ENCODE measurements around the gene DLGAP5. TPM values are rescaled to one million over a fixed set of nuclear protein-coding genes. Genes with fewer than 3 reads are reported as not detected.
A peak's percentile ranks its signal among the peaks of the same experiment; 100 is the strongest.

The DLGAP5 gene
- total RNA-seq, 1 experiment from 2014 or later, result 72.8 TPM

DNA sequence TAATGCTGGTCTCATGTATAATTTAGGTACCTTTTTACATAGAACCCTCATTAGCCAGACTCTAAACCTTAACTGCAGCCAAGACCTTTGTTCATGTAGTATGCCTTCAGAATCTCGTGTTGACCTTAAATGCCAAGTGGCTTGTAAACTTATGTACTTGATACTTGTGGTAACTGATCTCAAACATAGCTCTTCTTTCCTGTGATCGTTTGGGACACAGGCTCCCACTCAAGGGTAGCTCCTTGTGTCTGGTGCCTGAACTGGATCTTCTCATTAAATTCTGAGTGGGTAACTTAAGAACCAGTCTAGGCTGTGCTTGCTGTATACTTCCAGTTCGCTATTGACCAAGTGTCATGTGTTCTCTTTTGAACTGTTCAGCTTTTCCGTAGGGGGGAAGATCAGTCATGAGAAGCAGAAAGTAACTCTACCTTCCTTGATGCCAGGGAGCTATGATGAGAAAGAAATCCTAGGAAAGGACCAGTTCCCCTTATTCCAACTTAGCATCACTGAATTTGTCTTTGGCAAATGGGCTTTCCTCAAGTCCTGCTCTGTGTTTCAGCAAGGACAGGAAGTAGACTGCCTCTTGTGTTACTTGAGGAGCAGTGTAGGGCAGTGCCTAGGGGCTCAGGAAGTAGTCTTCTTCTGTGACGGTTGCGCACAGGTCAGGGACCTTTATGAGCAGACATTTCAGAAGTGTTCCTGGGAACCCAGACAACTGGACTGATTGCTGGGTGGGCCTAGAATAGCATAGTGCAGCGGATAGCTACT is 59.8 kb downstream of the DLGAP5 start:
- ChIA-PET RAD21 (ENCODE audit: low non-redundant PET in 1 of 2, low total read pairs in 2 of 2, uncharacterized antibody in 2 of 2, unreplicated experiment in 2 of 2) (interaction anchor here in 1 of 2 experiments (1.1 kb wide), 1 partner anchor 42 kb away, joined by 3 read pairs; no protein-coding TSS in a partner anchor), CTCF (interaction anchor here (1.4 kb wide), 1 partner anchor 29 kb away, joined by 3 read pairs; no protein-coding TSS in a partner anchor), POLR2A (interaction anchor here (1.4 to 1.8 kb wide), 2 partner anchors 24 to 29 kb away, joined by 6 to 7 read pairs; no protein-coding TSS in a partner anchor)
- no peaks in the 10 kb centered on the region for H3K27me3 ChIP-seq (ENCODE audit: insufficient read depth, low read length)
- intact Hi-C loops (cut with micrococcal nuclease), result no loop called here
- no peaks in the 10 kb centered on the region for H3K36me3 ChIP-seq (ENCODE audit: control insufficient read depth in 1 of 2, insufficient read depth in 2 of 2, low read length in 2 of 2)
- H3K9ac ChIP-seq (ENCODE audit: low read length), result no peak overlapping the region
- H4K20me1 ChIP-seq (ENCODE audit: insufficient read depth), result no peaks in the 10 kb centered on the region
- ATAC-seq, result no peak
- H3K4me1 ChIP-seq (ENCODE audit: control insufficient read depth in 1 of 2, insufficient read depth in 2 of 2, low read length in 2 of 2), result peaks cover 30 to 51% of the 10 kb centered on the region in 2 experiments
- H3K27ac ChIP-seq (ENCODE audit: low read depth, low read length), result no peak overlapping the region
- TF ChIP-seq, protein P1, sequence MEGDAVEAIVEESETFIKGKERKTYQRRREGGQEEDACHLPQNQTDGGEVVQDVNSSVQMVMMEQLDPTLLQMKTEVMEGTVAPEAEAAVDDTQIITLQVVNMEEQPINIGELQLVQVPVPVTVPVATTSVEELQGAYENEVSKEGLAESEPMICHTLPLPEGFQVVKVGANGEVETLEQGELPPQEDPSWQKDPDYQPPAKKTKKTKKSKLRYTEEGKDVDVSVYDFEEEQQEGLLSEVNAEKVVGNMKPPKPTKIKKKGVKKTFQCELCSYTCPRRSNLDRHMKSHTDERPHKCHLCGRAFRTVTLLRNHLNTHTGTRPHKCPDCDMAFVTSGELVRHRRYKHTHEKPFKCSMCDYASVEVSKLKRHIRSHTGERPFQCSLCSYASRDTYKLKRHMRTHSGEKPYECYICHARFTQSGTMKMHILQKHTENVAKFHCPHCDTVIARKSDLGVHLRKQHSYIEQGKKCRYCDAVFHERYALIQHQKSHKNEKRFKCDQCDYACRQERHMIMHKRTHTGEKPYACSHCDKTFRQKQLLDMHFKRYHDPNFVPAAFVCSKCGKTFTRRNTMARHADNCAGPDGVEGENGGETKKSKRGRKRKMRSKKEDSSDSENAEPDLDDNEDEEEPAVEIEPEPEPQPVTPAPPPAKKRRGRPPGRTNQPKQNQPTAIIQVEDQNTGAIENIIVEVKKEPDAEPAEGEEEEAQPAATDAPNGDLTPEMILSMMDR (IDR thresholded peaks at IDR 0.05 in 2 of 3, conservative IDR thresholded peaks at IDR 0.05 in 1 of 3; ENCODE audit: borderline replicate concordance in 1 of 3, insufficient read depth in 1 of 3, low read depth in 2 of 3, low read length in 2 of 3), result 0 out of 6 replicates have a peak, but pooled peaks of 1 of the 3 experiments have one; percentile 6
- no peak for TF ChIP-seq EZH2 (IDR thresholded peaks at IDR 0.05)
- H2AFZ ChIP-seq (ENCODE audit: low read depth, low read length, poor library complexity, severe bottlenecking), result no peak overlapping the region
- BruUV-seq (replicated peaks), result no TSS peak
- DNase-seq (ENCODE audit: low read depth, low spot score), result no peak
- H3K79me2 ChIP-seq (ENCODE audit: insufficient read depth, low read length), result peaks cover 63% of the 10 kb centered on the region
- no peak overlapping the region for H3K4me3 ChIP-seq (replicated peaks in 1 of 2; ENCODE audit: low read depth in 1 of 2, low read length in 2 of 2)
- H3K9me3 ChIP-seq (ENCODE audit: control insufficient read depth in 1 of 2, insufficient read depth in 1 of 2, low read depth in 1 of 2, low read length in 2 of 2), result no peaks in the 10 kb centered on the region
- 0 out of 2 replicates have a peak overlapping the region, but pooled peaks have one; percentile 2 for H3K4me2 ChIP-seq (ENCODE audit: low read length)
- no peaks in the 10 kb centered on the region for H3K9me2 ChIP-seq (ENCODE audit: insufficient read depth)

DNA sequence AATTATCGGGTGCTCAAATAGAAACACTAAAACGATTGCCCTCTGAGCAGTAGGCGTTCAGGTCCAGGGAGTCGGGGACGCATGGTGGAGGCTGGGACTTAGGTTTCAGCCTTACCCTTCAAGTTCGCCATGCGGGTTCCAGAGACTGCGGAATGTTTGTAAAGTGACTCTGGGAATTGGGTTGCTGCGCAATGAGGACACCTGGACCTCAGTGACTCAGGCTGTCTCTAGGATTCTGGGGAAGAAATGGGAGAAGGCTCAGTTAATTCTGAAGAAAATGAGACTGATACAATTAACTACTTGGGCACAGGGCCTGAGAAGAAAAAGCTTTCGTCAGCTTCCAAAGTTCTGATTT is 61.2 kb downstream of the DLGAP5 start:
- Histone ChIP-seq H4K20me1 (ENCODE audit: insufficient read depth) (no peaks in the 10 kb centered on the region), H3K4me3 (replicated peaks in 1 of 2; ENCODE audit: low read depth in 1 of 2, low read length in 2 of 2) (peak overlapping the region; percentile 74 to 80), H3K9me2 (ENCODE audit: insufficient read depth) (no peaks in the 10 kb centered on the region), H3K36me3 (ENCODE audit: control insufficient read depth in 1 of 2, insufficient read depth in 2 of 2, low read length in 2 of 2) (no peaks in the 10 kb centered on the region), H3K9ac (ENCODE audit: low read length) (peak overlapping the region; percentile 77), H2AFZ (ENCODE audit: low read depth, low read length, poor library complexity, severe bottlenecking) (no peak overlapping the region), H3K9me3 (ENCODE audit: control insufficient read depth in 1 of 2, insufficient read depth in 1 of 2, low read depth in 1 of 2, low read length in 2 of 2) (no peaks in the 10 kb centered on the region), H3K79me2 (ENCODE audit: insufficient read depth, low read length) (peaks cover 50% of the 10 kb centered on the region), H3K4me1 (ENCODE audit: control insufficient read depth in 1 of 2, insufficient read depth in 2 of 2, low read length in 2 of 2) (peaks cover 30 to 57% of the 10 kb centered on the region in 2 experiments), H3K4me2 (ENCODE audit: low read length) (peak overlapping the region; percentile 77), H3K27me3 (ENCODE audit: insufficient read depth, low read length) (no peaks in the 10 kb centered on the region), H3K27ac (ENCODE audit: low read depth, low read length) (peak overlapping the region; percentile 79)
- no peak for DNase-seq (ENCODE audit: low read depth, low spot score)
- ChIA-PET CTCF (interaction anchor here (1.4 to 1.8 kb wide), 2 partner anchors 28 to 40 kb away, joined by 3 to 5 read pairs; no protein-coding TSS in a partner anchor), POLR2A (interaction anchor here (0.6 to 2.1 kb wide), 4 partner anchors 21 to 79 kb away, joined by 3 to 17 read pairs (median 10); no protein-coding TSS in a partner anchor), RAD21 (ENCODE audit: low non-redundant PET in 1 of 2, low total read pairs in 2 of 2, uncharacterized antibody in 2 of 2, unreplicated experiment in 2 of 2) (no interaction called here)
- BruUV-seq (replicated peaks), result TSS peak; percentile 46
- intact Hi-C loops (cut with micrococcal nuclease), result no loop called here
- ATAC-seq, result no peak
- TF ChIP-seq ELF1 (IDR thresholded peaks at IDR 0.05; ENCODE audit: borderline replicate concordance, low read depth) (no peak), ZNF274 (IDR thresholded peaks at IDR 0.05; ENCODE audit: low read depth, low read length) (no peak)
- TF ChIP-seq, protein P2, sequence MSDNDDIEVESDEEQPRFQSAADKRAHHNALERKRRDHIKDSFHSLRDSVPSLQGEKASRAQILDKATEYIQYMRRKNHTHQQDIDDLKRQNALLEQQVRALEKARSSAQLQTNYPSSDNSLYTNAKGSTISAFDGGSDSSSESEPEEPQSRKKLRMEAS (IDR thresholded peaks at IDR 0.05), result peak; percentile 38; the same call in 1 of the 2 replicates
